NCI-H146 treated with DMSO at 0.1 percent for 48 hours (cell line): ENCODE measurements around the gene MRPL50.

Source experiments
- DNase-seq: peaks from one replicate; lab custom pipeline; 2025; ENCODE audit not compliant: unreplicated experiment; lab: John Stamatoyannopoulos, UW

The MRPL50 gene

DNA sequence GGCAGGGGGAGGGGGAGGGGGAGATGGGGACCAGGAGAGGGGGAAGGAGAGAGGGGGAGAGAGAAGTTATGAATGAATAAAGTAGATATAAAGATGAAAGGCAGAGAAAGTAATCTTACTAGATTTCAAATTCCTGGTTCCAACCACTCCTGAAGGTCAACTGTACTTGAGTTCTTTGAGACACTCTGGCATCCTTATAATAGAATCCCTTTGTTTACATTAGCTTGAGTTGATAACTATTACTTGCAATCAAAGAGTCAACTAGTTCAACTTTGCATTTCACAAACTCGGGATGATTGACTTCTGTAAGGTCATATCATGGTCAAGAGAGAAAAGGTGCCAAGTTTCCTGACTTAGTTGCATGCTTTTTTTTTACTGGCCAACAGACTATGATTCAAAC is 55.8 kb downstream of the MRPL50 start:
- no peak for DNase-seq

- DNase-seq, result no peak
These were observed 56.5 kb downstream of the MRPL50 start for GRCh38 chr9:101341958-101342357.
